Astrocyte of the cerebellum (primary cell): ENCODE results near the gene SSU72.
A peak's percentile ranks its signal among the peaks of the same experiment; 100 is the strongest.
"Not testable (repeated sequence)": the region's sequence is repeated elsewhere in the genome, so short reads cannot be mapped to it uniquely, and the experiment has no call there.

ENCODE experiments used
- DNase-seq: peaks from one replicate; pipeline ENCODE4 v3.0.0-alpha.2; 2011; ENCODE audit warnings: low read depth
- H3K4me3 ChIP-seq: 2 replicates; pipeline ENCODE4 v1.5.1; 2011; ENCODE audit warnings: mild to moderate bottlenecking, low read depth, low read length, moderate library complexity
- in situ Hi-C: cut with HindIII; loops from 2 replicates; pipeline ENCODE4 v1.10.0; 2017; ENCODE audit warnings: low sequenced_read_pairs
- TF ChIP-seq, protein P1 (sequence below): IDR thresholded peaks from 2 replicates; pipeline ENCODE4 v1.5.1; 2012; ENCODE audit warnings: low read length, low read depth, moderate library complexity, mild to moderate bottlenecking; ENCODE audit errors: missing control alignments

Gene SSU72

DNA sequence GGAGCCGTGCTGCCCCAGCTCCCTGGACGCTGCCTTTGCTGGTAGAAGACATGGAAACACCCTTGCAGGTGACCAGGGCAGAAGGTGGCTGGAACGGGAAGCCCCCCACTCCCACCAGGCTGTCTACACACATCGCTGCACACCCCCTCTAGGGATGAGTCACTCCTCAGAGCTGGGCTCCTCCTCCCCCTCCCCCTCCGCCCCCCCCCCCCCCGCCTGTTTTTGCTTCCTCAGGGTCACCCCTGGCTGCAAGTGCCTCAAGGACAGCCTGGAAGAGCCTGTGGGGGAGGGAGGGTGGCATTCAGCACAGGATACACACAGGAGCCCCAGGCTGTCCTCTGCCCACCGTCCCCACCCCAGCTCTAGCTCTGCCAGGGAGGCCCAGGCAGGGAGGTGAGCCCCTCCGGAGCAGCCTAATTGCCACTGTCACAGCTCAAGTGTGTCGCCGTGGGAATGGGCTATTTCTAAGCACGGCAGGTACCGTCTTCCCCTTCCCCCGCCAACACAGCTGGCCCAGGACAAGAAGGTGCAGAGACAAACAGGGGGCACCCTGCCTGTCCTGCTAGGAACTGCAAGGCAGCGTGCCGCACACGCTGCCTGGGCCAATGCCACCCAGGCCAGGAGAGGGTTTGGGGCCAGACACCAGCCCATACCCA, 22.7 kb upstream of the SSU72 start:
- no peak overlapping the region for H3K4me3 ChIP-seq
- no peak for DNase-seq
- TF ChIP-seq, protein P1, sequence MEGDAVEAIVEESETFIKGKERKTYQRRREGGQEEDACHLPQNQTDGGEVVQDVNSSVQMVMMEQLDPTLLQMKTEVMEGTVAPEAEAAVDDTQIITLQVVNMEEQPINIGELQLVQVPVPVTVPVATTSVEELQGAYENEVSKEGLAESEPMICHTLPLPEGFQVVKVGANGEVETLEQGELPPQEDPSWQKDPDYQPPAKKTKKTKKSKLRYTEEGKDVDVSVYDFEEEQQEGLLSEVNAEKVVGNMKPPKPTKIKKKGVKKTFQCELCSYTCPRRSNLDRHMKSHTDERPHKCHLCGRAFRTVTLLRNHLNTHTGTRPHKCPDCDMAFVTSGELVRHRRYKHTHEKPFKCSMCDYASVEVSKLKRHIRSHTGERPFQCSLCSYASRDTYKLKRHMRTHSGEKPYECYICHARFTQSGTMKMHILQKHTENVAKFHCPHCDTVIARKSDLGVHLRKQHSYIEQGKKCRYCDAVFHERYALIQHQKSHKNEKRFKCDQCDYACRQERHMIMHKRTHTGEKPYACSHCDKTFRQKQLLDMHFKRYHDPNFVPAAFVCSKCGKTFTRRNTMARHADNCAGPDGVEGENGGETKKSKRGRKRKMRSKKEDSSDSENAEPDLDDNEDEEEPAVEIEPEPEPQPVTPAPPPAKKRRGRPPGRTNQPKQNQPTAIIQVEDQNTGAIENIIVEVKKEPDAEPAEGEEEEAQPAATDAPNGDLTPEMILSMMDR, result peak; percentile 49
- in situ Hi-C loops, result no loop called here

DNA sequence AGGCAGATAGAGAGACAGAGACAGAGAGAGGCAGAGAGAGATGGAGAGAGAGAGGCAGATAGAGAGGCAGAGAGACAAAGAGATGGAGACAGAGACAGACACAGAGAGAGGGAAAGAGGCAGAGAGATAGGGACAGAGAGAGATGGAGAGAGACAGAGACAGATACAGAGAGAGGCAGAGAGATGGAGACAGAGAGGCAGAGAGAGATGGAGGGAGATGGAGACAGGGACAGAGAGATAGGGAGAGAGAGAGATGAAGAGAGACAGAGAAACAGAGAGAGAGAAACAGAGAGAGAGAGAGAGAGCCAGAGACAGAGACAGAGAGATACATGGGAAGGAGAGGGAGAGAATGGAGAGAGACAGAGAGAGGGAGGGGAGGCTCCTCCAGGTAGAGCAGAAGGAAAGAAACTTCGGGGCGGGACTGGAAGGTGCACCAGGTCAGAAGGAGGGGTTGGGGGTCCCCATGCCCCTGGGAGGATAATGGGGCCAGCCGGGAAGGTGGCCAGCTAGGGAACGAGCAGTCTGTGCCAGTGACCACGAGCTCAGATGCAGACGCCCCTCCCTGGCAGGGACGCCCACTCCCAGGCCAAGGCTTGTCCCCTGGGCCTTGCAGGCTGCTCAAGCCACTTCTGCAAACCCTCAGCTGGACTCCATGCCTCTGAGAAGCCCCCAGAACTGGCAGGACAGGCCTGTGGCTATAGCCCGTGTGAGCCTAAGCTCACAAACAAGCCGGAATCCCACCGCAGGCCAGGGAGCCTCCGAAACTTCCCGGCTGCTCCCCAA, 22.0 kb upstream of the SSU72 start:
- H3K4me3 ChIP-seq, result no peak overlapping the region
- in situ Hi-C loops, result no loop called here
- DNase-seq, result no peak
- TF ChIP-seq, protein P1, result no peak

DNA sequence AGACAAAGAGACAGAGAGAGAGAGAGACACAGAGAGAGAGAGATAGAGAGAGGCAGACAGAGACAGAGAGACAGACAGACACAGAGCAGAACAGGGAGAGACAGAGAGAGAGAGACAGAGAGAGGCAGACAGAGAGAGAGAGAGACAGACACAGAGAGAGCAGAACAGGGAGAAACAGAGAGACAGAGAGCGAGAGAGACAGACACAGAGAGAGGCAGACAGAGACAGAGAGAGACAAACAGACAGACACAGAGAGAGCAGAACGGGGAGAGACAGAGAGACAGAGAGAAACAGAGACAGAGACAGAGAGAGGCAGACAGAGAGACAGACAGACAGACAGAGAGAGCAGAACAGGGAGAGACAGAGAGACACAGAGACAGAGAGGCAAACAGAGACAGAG, 20.7 kb upstream of the SSU72 start:
- in situ Hi-C loops, H3K4me3 ChIP-seq, DNase-seq: not testable (repeated sequence)

DNA sequence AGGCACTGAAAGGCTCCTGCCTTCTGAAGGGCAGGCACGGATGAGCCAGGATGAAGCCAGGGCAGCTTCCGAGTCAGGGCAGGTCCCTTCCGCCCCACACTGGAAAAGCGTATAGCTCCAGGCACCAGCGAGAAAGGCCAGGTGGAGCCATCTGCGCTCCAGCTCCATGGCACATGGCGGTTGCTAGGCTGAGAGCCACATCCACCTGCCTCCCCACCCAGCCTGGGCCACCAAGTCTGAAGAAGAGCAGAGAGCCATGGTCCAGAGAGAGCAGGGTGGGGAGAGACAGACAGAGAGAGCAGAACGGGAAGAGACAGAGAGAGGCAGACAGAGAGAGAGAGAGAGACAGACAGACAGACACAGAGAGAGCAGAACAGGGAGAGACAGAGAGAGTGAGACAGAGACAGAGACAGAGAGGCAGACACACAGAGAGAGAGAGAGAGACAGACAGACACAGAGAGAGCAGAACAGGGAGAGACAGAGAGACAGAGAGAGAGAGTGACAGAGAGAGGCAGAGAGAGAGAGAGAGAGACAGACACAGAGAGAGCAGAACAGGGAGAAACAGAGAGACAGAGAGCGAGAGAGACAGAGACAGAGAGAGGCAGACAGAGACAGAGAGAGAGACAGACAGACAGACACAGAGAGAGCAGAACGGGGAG, 20.1 kb upstream of the SSU72 start:
- in situ Hi-C loops, result no loop called here
- TF ChIP-seq, protein P1, result no peak
- no peak for DNase-seq
- no peak overlapping the region for H3K4me3 ChIP-seq

DNA sequence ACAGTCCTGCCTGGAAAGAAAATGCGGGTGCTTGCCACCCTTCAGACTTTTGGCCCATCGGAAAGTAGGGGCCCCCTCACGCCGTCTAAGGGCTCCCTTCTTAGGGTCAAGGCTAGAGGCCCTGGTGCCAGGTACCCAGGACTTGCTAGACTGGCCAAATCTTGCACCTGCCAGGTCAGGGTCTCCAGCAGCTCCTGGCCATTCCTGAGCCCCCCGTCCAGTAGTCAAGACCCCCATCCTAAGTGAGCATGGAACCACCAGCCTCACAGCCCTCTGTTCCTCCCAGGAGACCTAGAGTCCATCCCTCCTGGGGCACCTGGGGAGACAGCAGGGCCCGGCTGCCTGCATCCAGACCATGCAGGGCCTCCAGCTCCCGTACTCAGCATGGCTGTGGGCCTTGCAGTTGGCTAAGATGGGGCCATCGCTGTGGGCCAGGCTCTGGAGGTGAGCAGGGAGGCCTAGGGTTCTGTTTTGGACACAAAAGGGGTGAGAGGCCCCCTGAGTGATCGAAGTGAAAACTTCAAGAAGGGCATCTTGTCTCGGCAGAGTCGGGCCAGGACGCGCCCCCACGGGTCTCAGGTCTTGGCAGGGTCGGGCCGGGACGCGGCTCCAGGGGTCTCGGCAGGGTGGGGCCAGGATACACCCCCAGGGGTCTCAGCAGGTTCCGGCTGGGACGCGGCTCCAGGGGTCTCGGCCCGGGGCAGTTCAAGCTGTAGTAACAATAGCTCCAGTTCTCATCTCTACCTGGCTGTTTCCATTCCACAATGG, 19.4 kb upstream of the SSU72 start:
- H3K4me3 ChIP-seq, result no peak overlapping the region
- in situ Hi-C loops, result no loop called here
- DNase-seq, result no peak
- TF ChIP-seq, protein P1, result no peak

DNA sequence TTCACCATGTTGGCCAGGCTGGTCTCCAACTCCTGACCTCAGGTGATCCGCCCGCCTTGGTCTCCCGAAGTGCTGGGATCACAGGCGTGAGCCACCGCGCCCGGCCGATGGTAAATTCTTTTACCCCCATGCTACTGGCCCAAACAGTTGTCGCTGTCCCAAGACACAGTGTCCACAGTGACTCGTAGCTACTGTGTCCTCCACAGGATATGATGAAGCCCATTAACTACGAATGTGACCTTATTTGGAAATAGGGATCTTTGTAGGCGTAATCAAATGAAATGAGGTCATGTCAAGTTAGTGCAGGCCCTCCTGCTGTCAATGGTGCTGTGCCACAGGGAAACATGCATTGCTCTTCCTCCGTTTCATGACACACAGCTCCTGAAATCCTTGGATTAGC, 16.8 kb upstream of the SSU72 start:
- DNase-seq, result no peak
- TF ChIP-seq, protein P1, result no peak
- in situ Hi-C loops, result no loop called here
- no peak overlapping the region for H3K4me3 ChIP-seq
